Measurements from ENCODE around the gene RAB9B. TPM values are rescaled to one million over a fixed set of nuclear protein-coding genes. Genes with fewer than 3 reads are reported as not detected.

RAB9B gene
- total and polyA plus RNA-seq, 2 donors (not counting 1 experiment from before 2014, with no cell fraction given): 0.43 to 0.44 TPM

DNA sequence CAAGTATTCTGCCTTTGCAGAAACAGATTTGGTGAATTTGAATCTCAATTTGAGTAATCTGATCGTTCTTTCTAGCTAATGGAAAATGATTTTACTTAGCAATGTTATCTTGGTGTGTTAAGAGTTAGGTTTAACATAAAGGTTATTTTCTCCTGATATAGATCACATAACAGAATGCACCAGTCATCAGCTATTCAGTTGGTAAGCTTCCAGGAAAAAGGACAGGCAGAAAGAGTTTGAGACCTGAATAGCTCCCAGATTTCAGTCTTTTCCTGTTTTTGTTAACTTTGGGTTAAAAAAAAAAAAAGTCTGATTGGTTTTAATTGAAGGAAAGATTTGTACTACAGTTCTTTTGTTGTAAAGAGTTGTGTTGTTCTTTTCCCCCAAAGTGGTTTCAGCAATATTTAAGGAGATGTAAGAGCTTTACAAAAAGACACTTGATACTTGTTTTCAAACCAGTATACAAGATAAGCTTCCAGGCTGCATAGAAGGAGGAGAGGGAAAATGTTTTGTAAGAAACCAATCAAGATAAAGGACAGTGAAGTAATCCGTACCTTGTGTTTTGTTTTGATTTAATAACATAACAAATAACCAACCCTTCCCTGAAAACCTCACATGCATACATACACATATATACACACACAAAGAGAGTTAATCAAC is 40.1 kb downstream of the RAB9B start:
- H3K27me3 Mint-ChIP-seq: no peaks in the 10 kb centered on the region
- no peaks in the 10 kb centered on the region for H3K9me3 Mint-ChIP-seq (ENCODE audit: insufficient read depth)
- Histone ChIP-seq H3K9me3 (ENCODE audit: control extremely low read depth in 1 of 3, control insufficient read depth in 2 of 3, insufficient read depth in 1 of 3, low read length in 2 of 3) (no peaks in the 10 kb centered on the region), H3K79me2 (ENCODE audit: control insufficient read depth, insufficient read depth, low read length) (no peaks in the 10 kb centered on the region), H2AFZ (ENCODE audit: insufficient read depth, low read depth, low read length, poor library complexity, severe bottlenecking) (no peak overlapping the region), H3K27me3 (replicated peaks in 1 of 4; ENCODE audit: control extremely low read depth in 1 of 4, control insufficient read depth in 3 of 4, insufficient read depth in 4 of 4, low read length in 3 of 4) (peaks cover 0 to 3% (median 0%) of the 10 kb centered on the region in 4 experiments), H3K4me1 (ENCODE audit: control insufficient read depth in 2 of 2, insufficient read depth in 2 of 2, low read length in 2 of 2) (peaks cover 19 to 20% of the 10 kb centered on the region in 2 donors), H3K4me3 (ENCODE audit: control extremely low read depth in 1 of 5, extremely low read depth in 1 of 5, insufficient read depth in 1 of 5, low read depth in 2 of 5, low read length in 4 of 5) (no peak overlapping the region), H3K36me3 (replicated peaks in 1 of 2; ENCODE audit: control extremely low read depth in 1 of 2, control insufficient read depth in 1 of 2, extremely low read depth in 1 of 2, insufficient read depth in 2 of 2, low read length in 1 of 2) (no peaks in the 10 kb centered on the region), H3K27ac (ENCODE audit: low read length in 2 of 2) (no peak overlapping the region), H3K9ac (ENCODE audit: low read length) (no peak overlapping the region), H3K4me2 (replicated peaks; ENCODE audit: low read depth, low read length, poor library complexity, severe bottlenecking) (no peak overlapping the region), H4K20me1 (ENCODE audit: control insufficient read depth, insufficient read depth, low read length, poor library complexity, severe bottlenecking) (no peaks in the 10 kb centered on the region)
- DNase-seq (no peak), ATAC-seq (ENCODE audit: low read depth) (no peak)
- no peak overlapping the region for H3K27ac Mint-ChIP-seq
- CTCF ChIA-PET: no interaction called here
- no peak overlapping the region for H3K4me3 Mint-ChIP-seq
- POLR2A ChIA-PET: interaction anchor here (0.6 kb wide), 1 partner anchor 24 kb away, joined by 4 read pairs; no protein-coding TSS in a partner anchor
- WGBS (ENCODE audit: insufficient coverage): no CpG with 5 or more reads among the region's 2 CpGs
- no peak for TF ChIP-seq EZH2 (IDR thresholded peaks at IDR 0.05; ENCODE audit: borderline replicate concordance, insufficient read depth, low read depth, low read length, poor library complexity, severe bottlenecking)
- TF ChIP-seq, protein P1, sequence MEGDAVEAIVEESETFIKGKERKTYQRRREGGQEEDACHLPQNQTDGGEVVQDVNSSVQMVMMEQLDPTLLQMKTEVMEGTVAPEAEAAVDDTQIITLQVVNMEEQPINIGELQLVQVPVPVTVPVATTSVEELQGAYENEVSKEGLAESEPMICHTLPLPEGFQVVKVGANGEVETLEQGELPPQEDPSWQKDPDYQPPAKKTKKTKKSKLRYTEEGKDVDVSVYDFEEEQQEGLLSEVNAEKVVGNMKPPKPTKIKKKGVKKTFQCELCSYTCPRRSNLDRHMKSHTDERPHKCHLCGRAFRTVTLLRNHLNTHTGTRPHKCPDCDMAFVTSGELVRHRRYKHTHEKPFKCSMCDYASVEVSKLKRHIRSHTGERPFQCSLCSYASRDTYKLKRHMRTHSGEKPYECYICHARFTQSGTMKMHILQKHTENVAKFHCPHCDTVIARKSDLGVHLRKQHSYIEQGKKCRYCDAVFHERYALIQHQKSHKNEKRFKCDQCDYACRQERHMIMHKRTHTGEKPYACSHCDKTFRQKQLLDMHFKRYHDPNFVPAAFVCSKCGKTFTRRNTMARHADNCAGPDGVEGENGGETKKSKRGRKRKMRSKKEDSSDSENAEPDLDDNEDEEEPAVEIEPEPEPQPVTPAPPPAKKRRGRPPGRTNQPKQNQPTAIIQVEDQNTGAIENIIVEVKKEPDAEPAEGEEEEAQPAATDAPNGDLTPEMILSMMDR (IDR thresholded peaks at IDR 0.05): no peak
- peaks cover 21% of the 10 kb centered on the region for H3K4me1 Mint-ChIP-seq
- intact Hi-C loops (cut with micrococcal nuclease): no loop called here

DNA sequence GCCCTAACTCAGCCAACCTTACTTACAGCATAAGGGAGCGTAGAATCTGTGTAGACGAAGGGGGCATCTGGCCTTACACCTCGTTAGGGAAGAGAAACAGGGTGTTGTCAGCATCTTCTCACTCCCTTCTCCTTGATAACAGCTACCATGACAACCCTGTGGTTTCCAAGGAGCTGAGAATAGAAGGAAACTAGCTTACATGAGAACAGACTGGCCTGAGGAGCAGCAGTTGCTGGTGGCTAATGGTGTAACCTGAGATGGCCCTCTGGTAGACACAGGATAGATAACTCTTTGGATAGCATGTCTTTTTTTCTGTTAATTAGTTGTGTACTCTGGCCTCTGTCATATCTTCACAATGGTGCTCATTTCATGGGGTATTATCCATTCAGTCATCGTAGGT is 40.8 kb downstream of the RAB9B start:
- Mint-ChIP-seq H3K9me3 (ENCODE audit: insufficient read depth) (no peaks in the 10 kb centered on the region), H3K27me3 (no peaks in the 10 kb centered on the region), H3K4me3 (no peak overlapping the region), H3K4me1 (peaks cover 21% of the 10 kb centered on the region), H3K27ac (no peak overlapping the region)
- ChIA-PET POLR2A (no interaction called here), CTCF (no interaction called here)
- H3K9ac ChIP-seq (ENCODE audit: low read length): no peak overlapping the region
- DNase-seq: no peak
- no peaks in the 10 kb centered on the region for H3K36me3 ChIP-seq (replicated peaks in 1 of 2; ENCODE audit: control extremely low read depth in 1 of 2, control insufficient read depth in 1 of 2, extremely low read depth in 1 of 2, insufficient read depth in 2 of 2, low read length in 1 of 2)
- no peaks in the 10 kb centered on the region for H3K79me2 ChIP-seq (ENCODE audit: control insufficient read depth, insufficient read depth, low read length)
- WGBS (ENCODE audit: insufficient coverage): no CpG with 5 or more reads among the region's 4 CpGs
- intact Hi-C loops (cut with micrococcal nuclease): no loop called here
- H3K27me3 ChIP-seq (replicated peaks in 1 of 4; ENCODE audit: control extremely low read depth in 1 of 4, control insufficient read depth in 3 of 4, insufficient read depth in 4 of 4, low read length in 3 of 4): peaks cover 0 to 3% (median 0%) of the 10 kb centered on the region in 4 experiments
- H2AFZ ChIP-seq (ENCODE audit: insufficient read depth, low read depth, low read length, poor library complexity, severe bottlenecking): no peak overlapping the region
- H3K9me3 ChIP-seq (ENCODE audit: control extremely low read depth in 1 of 3, control insufficient read depth in 2 of 3, insufficient read depth in 1 of 3, low read length in 2 of 3): no peaks in the 10 kb centered on the region
- TF ChIP-seq, protein P1 (IDR thresholded peaks at IDR 0.05): no peak
- no peak for TF ChIP-seq EZH2 (IDR thresholded peaks at IDR 0.05; ENCODE audit: borderline replicate concordance, insufficient read depth, low read depth, low read length, poor library complexity, severe bottlenecking)
- H3K4me2 ChIP-seq (replicated peaks; ENCODE audit: low read depth, low read length, poor library complexity, severe bottlenecking): no peak overlapping the region
- H3K4me1 ChIP-seq (ENCODE audit: control insufficient read depth in 2 of 2, insufficient read depth in 2 of 2, low read length in 2 of 2): peaks cover 19 to 20% of the 10 kb centered on the region in 2 donors
- no peaks in the 10 kb centered on the region for H4K20me1 ChIP-seq (ENCODE audit: control insufficient read depth, insufficient read depth, low read length, poor library complexity, severe bottlenecking)
- no peak overlapping the region for H3K4me3 ChIP-seq (ENCODE audit: control extremely low read depth in 1 of 5, extremely low read depth in 1 of 5, insufficient read depth in 1 of 5, low read depth in 2 of 5, low read length in 4 of 5)
- no peak overlapping the region for H3K27ac ChIP-seq (ENCODE audit: low read length in 2 of 2)
- ATAC-seq (ENCODE audit: low read depth): no peak

Data from B cell (primary cell).